ENCODE data around the gene CXCL14.

The CXCL14 gene

GRCh38 chr5:135582099-135582781 lies 3.4 kb upstream of the CXCL14 start:
- H3K4me3 ChIP-seq (ENCODE audit: low read depth, low read length) = no peak overlapping the region
- TF ChIP-seq MYC (IDR thresholded peaks at IDR 0.05; ENCODE audit: low read depth, low read length) = no peak
- TF ChIP-seq, protein P1, sequence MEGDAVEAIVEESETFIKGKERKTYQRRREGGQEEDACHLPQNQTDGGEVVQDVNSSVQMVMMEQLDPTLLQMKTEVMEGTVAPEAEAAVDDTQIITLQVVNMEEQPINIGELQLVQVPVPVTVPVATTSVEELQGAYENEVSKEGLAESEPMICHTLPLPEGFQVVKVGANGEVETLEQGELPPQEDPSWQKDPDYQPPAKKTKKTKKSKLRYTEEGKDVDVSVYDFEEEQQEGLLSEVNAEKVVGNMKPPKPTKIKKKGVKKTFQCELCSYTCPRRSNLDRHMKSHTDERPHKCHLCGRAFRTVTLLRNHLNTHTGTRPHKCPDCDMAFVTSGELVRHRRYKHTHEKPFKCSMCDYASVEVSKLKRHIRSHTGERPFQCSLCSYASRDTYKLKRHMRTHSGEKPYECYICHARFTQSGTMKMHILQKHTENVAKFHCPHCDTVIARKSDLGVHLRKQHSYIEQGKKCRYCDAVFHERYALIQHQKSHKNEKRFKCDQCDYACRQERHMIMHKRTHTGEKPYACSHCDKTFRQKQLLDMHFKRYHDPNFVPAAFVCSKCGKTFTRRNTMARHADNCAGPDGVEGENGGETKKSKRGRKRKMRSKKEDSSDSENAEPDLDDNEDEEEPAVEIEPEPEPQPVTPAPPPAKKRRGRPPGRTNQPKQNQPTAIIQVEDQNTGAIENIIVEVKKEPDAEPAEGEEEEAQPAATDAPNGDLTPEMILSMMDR (IDR thresholded peaks at IDR 0.05; ENCODE audit: low read depth, low read length) = no peak
- TF ChIP-seq POLR2A (IDR thresholded peaks at IDR 0.05; ENCODE audit: extremely low read depth, insufficient read length) = no peak
- TF ChIP-seq, protein P2, sequence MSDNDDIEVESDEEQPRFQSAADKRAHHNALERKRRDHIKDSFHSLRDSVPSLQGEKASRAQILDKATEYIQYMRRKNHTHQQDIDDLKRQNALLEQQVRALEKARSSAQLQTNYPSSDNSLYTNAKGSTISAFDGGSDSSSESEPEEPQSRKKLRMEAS (IDR thresholded peaks at IDR 0.05; ENCODE audit: low read depth, low read length) = no peak
- no peak for DNase-seq (ENCODE audit: low read depth)

DNA sequence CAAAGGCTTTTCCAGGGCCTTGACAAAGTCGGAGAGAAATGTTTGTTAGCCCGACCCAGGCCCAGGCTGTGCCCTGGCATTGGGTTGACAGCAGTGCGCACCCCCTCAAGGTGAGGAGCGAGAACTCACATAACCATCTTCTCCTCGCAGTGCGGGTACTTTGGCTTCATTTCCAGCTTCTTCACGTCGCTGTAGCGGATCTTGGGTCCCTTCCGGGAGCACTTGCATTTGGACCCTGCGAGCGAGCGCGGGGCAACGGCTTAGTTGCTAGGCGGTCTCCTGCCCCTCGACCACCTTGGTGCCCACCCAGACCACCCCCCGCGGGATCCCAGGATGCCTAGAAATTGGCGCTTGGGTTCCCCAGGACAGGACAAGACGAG lies 496 bp downstream of the CXCL14 start:
- TF ChIP-seq, protein P1 (IDR thresholded peaks at IDR 0.05; ENCODE audit: low read depth, low read length) = no peak
- TF ChIP-seq, protein P2 (IDR thresholded peaks at IDR 0.05; ENCODE audit: low read depth, low read length) = no peak
- no peak for TF ChIP-seq POLR2A (IDR thresholded peaks at IDR 0.05; ENCODE audit: extremely low read depth, insufficient read length)
- no peak for TF ChIP-seq MYC (IDR thresholded peaks at IDR 0.05; ENCODE audit: low read depth, low read length)
- H3K4me3 ChIP-seq (ENCODE audit: low read depth, low read length) = no peak overlapping the region
- DNase-seq (ENCODE audit: low read depth) = no peak

GRCh38 chr5:135577421-135577820 lies 1.4 kb downstream of the CXCL14 start:
- DNase-seq (ENCODE audit: low read depth) = no peak
- TF ChIP-seq, protein P2 (IDR thresholded peaks at IDR 0.05; ENCODE audit: low read depth, low read length) = no peak
- TF ChIP-seq POLR2A (IDR thresholded peaks at IDR 0.05; ENCODE audit: extremely low read depth, insufficient read length) (no peak), MYC (IDR thresholded peaks at IDR 0.05; ENCODE audit: low read depth, low read length) (no peak)
- TF ChIP-seq, protein P1 (IDR thresholded peaks at IDR 0.05; ENCODE audit: low read depth, low read length) = no peak
- no peak overlapping the region for H3K4me3 ChIP-seq (ENCODE audit: low read depth, low read length)

GRCh38 chr5:135576075-135576599 lies 2.7 kb downstream of the CXCL14 start:
- no peak for DNase-seq (ENCODE audit: low read depth)
- no peak overlapping the region for H3K4me3 ChIP-seq (ENCODE audit: low read depth, low read length)
- TF ChIP-seq POLR2A (IDR thresholded peaks at IDR 0.05; ENCODE audit: extremely low read depth, insufficient read length) (no peak), MYC (IDR thresholded peaks at IDR 0.05; ENCODE audit: low read depth, low read length) (no peak)
- TF ChIP-seq, protein P1 (IDR thresholded peaks at IDR 0.05; ENCODE audit: low read depth, low read length) = no peak
- TF ChIP-seq, protein P2 (IDR thresholded peaks at IDR 0.05; ENCODE audit: low read depth, low read length) = no peak

GRCh38 chr5:135574493-135574892 lies 4.3 kb downstream of the CXCL14 start:
- TF ChIP-seq, protein P1 (IDR thresholded peaks at IDR 0.05; ENCODE audit: low read depth, low read length) = no peak
- TF ChIP-seq, protein P2 (IDR thresholded peaks at IDR 0.05; ENCODE audit: low read depth, low read length) = no peak
- no peak overlapping the region for H3K4me3 ChIP-seq (ENCODE audit: low read depth, low read length)
- no peak for DNase-seq (ENCODE audit: low read depth)

Measured in NB4 (cell line).